H1 (cell line): ENCODE results near the gene NID1.

Source experiments
- BRCA1 ChIP-seq: IDR thresholded peaks from 2 replicates; pipeline ENCODE4 v1.6.1; 2012; ENCODE audit warnings: low read depth, low read length, improper control_type of control experiment
- CEBPB ChIP-seq: IDR thresholded peaks from 2 replicates; pipeline ENCODE4 v1.6.1; 2012; ENCODE audit warnings: low read depth, low read length
- JUN ChIP-seq: IDR thresholded peaks from 2 replicates; pipeline ENCODE4 v1.6.1; 2011; ENCODE audit warnings: low read depth, mild to moderate bottlenecking, improper control_type of control experiment, low read length
- KDM1A ChIP-seq: fragments of 200-600, 300-600 bp; sonication (generic); IDR thresholded peaks from 2 replicates; pipeline ENCODE4 v1.7.1; 2016; ENCODE audit warnings: mild to moderate bottlenecking, low read length, borderline replicate concordance
- POLR2A ChIP-seq, 2 experiments: IDR thresholded peaks; 1 replicate in 1 of 2; 2 replicates in 1 of 2; pipeline ENCODE4 v1.6.1; 2011; ENCODE audit warnings: low read depth in 2 of 2, low read length in 2 of 2, mild to moderate bottlenecking in 2 of 2; ENCODE audit errors: control extremely low read depth in 1 of 2
- POLR2AphosphoS5 ChIP-seq: IDR thresholded peaks from 2 replicates; pipeline ENCODE4 v1.6.1; 2011; ENCODE audit warnings: low read depth, low read length
- RNF2 ChIP-seq: fragments of 200-900, 300-1000 bp; sonication (generic); IDR thresholded peaks from 2 replicates; pipeline ENCODE4 v1.7.1; 2016; ENCODE audit warnings: borderline replicate concordance, low read depth, mild to moderate bottlenecking, antibody characterized with exemption, low read length; ENCODE audit not compliant: poor library complexity, severe bottlenecking; ENCODE audit errors: missing control alignments
- SAP30 ChIP-seq: fragments of 300-600 bp; sonication (generic); IDR thresholded peaks from 2 replicates; pipeline ENCODE4 v1.7.1; 2012; ENCODE audit warnings: low read length, moderate library complexity, mild to moderate bottlenecking, inconsistent platforms; ENCODE audit not compliant: insufficient read depth, insufficient replicate concordance
- TAF1 ChIP-seq: IDR thresholded peaks from 2 replicates; pipeline ENCODE4 v1.6.1; 2011; ENCODE audit warnings: mild to moderate bottlenecking, low read depth, low read length
- YY1 ChIP-seq: IDR thresholded peaks from 2 replicates; pipeline ENCODE4 v1.6.1; 2011; ENCODE audit warnings: low read depth, mild to moderate bottlenecking, low read length
- TF ChIP-seq, protein P1 (sequence below): IDR thresholded peaks from 2 replicates; pipeline ENCODE4 v1.6.1; 2011; ENCODE audit warnings: low read length, improper control_type of control experiment
- TF ChIP-seq, protein P2 (sequence below): IDR thresholded peaks from 2 replicates; pipeline ENCODE4 v1.6.1; 2012; ENCODE audit warnings: inconsistent platforms
- TF ChIP-seq, protein P3 (sequence below), 3 experiments: IDR thresholded peaks; 1 replicate in 2 of 3; 2 replicates in 1 of 3; pipeline versions ENCODE4 v1.5.1 to v1.6.1; 2011; ENCODE audit warnings: low read length in 3 of 3, mild to moderate bottlenecking in 3 of 3, inconsistent platforms in 2 of 3, low read depth in 1 of 3, moderate library complexity in 1 of 3; ENCODE audit not compliant: insufficient read depth in 1 of 3; ENCODE audit errors: control extremely low read depth in 1 of 3

GRCh38 chr1:235942625-235942934, 122.3 kb downstream of the NID1 start:
- TF ChIP-seq, protein P1, sequence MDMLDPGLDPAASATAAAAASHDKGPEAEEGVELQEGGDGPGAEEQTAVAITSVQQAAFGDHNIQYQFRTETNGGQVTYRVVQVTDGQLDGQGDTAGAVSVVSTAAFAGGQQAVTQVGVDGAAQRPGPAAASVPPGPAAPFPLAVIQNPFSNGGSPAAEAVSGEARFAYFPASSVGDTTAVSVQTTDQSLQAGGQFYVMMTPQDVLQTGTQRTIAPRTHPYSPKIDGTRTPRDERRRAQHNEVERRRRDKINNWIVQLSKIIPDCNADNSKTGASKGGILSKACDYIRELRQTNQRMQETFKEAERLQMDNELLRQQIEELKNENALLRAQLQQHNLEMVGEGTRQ: no peak
- TF ChIP-seq JUN: no peak
- TF ChIP-seq, protein P2, sequence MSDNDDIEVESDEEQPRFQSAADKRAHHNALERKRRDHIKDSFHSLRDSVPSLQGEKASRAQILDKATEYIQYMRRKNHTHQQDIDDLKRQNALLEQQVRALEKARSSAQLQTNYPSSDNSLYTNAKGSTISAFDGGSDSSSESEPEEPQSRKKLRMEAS: no peak
- no peak for TF ChIP-seq POLR2A (IDR thresholded peaks at IDR 0.05; ENCODE audit: control extremely low read depth in 1 of 2, low read depth in 2 of 2, low read length in 2 of 2)
- TF ChIP-seq RNF2: no peak
- no peak for TF ChIP-seq CEBPB
- TF ChIP-seq, protein P3, sequence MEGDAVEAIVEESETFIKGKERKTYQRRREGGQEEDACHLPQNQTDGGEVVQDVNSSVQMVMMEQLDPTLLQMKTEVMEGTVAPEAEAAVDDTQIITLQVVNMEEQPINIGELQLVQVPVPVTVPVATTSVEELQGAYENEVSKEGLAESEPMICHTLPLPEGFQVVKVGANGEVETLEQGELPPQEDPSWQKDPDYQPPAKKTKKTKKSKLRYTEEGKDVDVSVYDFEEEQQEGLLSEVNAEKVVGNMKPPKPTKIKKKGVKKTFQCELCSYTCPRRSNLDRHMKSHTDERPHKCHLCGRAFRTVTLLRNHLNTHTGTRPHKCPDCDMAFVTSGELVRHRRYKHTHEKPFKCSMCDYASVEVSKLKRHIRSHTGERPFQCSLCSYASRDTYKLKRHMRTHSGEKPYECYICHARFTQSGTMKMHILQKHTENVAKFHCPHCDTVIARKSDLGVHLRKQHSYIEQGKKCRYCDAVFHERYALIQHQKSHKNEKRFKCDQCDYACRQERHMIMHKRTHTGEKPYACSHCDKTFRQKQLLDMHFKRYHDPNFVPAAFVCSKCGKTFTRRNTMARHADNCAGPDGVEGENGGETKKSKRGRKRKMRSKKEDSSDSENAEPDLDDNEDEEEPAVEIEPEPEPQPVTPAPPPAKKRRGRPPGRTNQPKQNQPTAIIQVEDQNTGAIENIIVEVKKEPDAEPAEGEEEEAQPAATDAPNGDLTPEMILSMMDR (IDR thresholded peaks at IDR 0.05; ENCODE audit: control extremely low read depth in 1 of 3, insufficient read depth in 1 of 3, low read depth in 1 of 3, low read length in 3 of 3): no peak
- no peak for TF ChIP-seq POLR2AphosphoS5
- no peak for TF ChIP-seq KDM1A
- no peak for TF ChIP-seq BRCA1
- no peak for TF ChIP-seq SAP30
- TF ChIP-seq TAF1: no peak
- TF ChIP-seq YY1: no peak
